HEK293T (cell line): ENCODE data around the gene LCORL.

Source experiments
- CTBP1 ChIP-seq: fragments of 450-650 bp; IDR thresholded peaks from 2 replicates; pipeline ENCODE4 v1.6.1; 2016; ENCODE audit warnings: borderline replicate concordance
- ELF4 ChIP-seq: fragments of 450-650 bp; IDR thresholded peaks from 2 replicates; pipeline ENCODE4 v1.6.1; 2017; ENCODE audit warnings: antibody characterized with exemption
- FOXM1 ChIP-seq: fragments of 450-650 bp; IDR thresholded peaks from 2 replicates; pipeline ENCODE4 v1.6.1; 2017; ENCODE audit warnings: mild to moderate bottlenecking, borderline replicate concordance
- LEF1 ChIP-seq: fragments of 450-650 bp; IDR thresholded peaks from 2 replicates; pipeline ENCODE4 v1.6.1; 2017; ENCODE audit warnings: mild to moderate bottlenecking, borderline replicate concordance
- NFRKB ChIP-seq: fragments of 450-650 bp; IDR thresholded peaks from 2 replicates; pipeline ENCODE4 v1.6.1; 2016; ENCODE audit warnings: mild to moderate bottlenecking, moderate library complexity
- SUZ12 ChIP-seq: fragments of 450-650 bp; IDR thresholded peaks from 2 replicates; pipeline ENCODE4 v1.6.1; 2016; ENCODE audit warnings: mild to moderate bottlenecking
- TARDBP ChIP-seq: fragments of 450-650 bp; IDR thresholded peaks from 2 replicates; pipeline ENCODE4 v1.6.1; 2016
- ZNF384 ChIP-seq: fragments of 450-650 bp; IDR thresholded peaks from 2 replicates; pipeline ENCODE4 v1.6.1; 2016

- no peak for TF ChIP-seq FOXM1
- no peak for TF ChIP-seq SUZ12
- no peak for TF ChIP-seq CTBP1
- no peak for TF ChIP-seq ZNF384
- TF ChIP-seq LEF1, result no peak
- TF ChIP-seq TARDBP, result no peak
- TF ChIP-seq ELF4, result no peak
- TF ChIP-seq NFRKB, result no peak
These were observed 3.7 kb upstream of the LCORL start for GRCh38 chr4:18025288-18025687.
